B cell (primary cell): ENCODE measurements around the gene ARSI. TPM values are rescaled to one million over a fixed set of nuclear protein-coding genes. Genes with fewer than 3 reads are reported as not detected.

Source experiments
- ATAC-seq: fragments of 200-7000 bp; cut with Tn5 transposase; one replicate; pipeline ENCODE4 v1.10.0; 2021; ENCODE audit warnings: low read depth, mild to moderate bottlenecking, moderate number of reproducible peaks, moderate library complexity
- CTCF ChIA-PET: fragments of 350-600 bp; sonication (Branson Sonifier 250); formaldehyde crosslinking; loops from one replicate; lab custom pipeline; 2021; ENCODE audit warnings: antibody characterized with exemption, inconsistent platforms; lab: Charles Lee
- POLR2A ChIA-PET: fragments of 350-600 bp; sonication (Branson Sonifier 250); formaldehyde crosslinking; loops from one replicate; lab custom pipeline; 2021; ENCODE audit warnings: antibody characterized with exemption; lab: Charles Lee
- DNase-seq: peaks from one replicate; pipeline ENCODE4 v3.0.0; 2013
- H2AFZ ChIP-seq: 2 replicates; pipeline ENCODE4 v1.6.1; 2012; ENCODE audit warnings: mild to moderate bottlenecking, low read depth, low read length; ENCODE audit not compliant: insufficient read depth, poor library complexity, severe bottlenecking
- H3K27ac ChIP-seq, 2 donors: 1 replicate in 1 of 2; 2 replicates in 1 of 2; pipeline ENCODE4 v1.5.1; 2012 to 2013; ENCODE audit warnings: low read length in 2 of 2, mild to moderate bottlenecking in 2 of 2, moderate library complexity in 1 of 2
- H3K27me3 ChIP-seq, 4 experiments: fragments of 200-600 bp in 1 of 4; sonication (generic) in 1 of 4; replicated peaks in 1 of 4; 1 replicate in 2 of 4; 2 replicates in 2 of 4; pipeline versions ENCODE4 v1.6.1 to v1.7.0; 2013 to 2016; ENCODE audit warnings: low read length in 3 of 4, mild to moderate bottlenecking in 2 of 4, mixed read lengths in 1 of 4, moderate library complexity in 1 of 4; ENCODE audit not compliant: insufficient read depth in 4 of 4, control insufficient read depth in 3 of 4; ENCODE audit errors: control extremely low read depth in 1 of 4
- H3K36me3 ChIP-seq, 2 experiments: replicated peaks in 1 of 2; 1 replicate in 1 of 2; 2 replicates in 1 of 2; pipeline versions ENCODE4 v1.6.1 to v1.7.1; 2013; ENCODE audit warnings: low read length in 1 of 2; ENCODE audit not compliant: insufficient read depth in 2 of 2, control insufficient read depth in 1 of 2; ENCODE audit errors: control extremely low read depth in 1 of 2, extremely low read depth in 1 of 2
- H3K4me1 ChIP-seq, 2 donors: fragments of 200-600 bp in 1 of 2; sonication (generic) in 1 of 2; 1 replicate in 1 of 2; 2 replicates in 1 of 2; pipeline versions ENCODE4 v1.5.1 to v1.6.1; 2013 to 2017; ENCODE audit warnings: low read length in 2 of 2; ENCODE audit not compliant: control insufficient read depth in 2 of 2, insufficient read depth in 2 of 2
- H3K4me2 ChIP-seq: replicated peaks from 2 replicates; pipeline ENCODE3; 2012; ENCODE audit warnings: mild to moderate bottlenecking, low read depth, low read length; ENCODE audit not compliant: poor library complexity, severe bottlenecking
- H3K4me3 ChIP-seq, 5 experiments: fragments of 200-600 bp in 1 of 5; sonication (generic) in 1 of 5; 1 replicate in 3 of 5; 2 replicates in 2 of 5; pipeline versions ENCODE4 v1.5.1 to v1.7.0; 2011 to 2016; ENCODE audit warnings: low read length in 4 of 5, mild to moderate bottlenecking in 4 of 5, low read depth in 2 of 5, control low read depth in 1 of 5, moderate library complexity in 1 of 5; ENCODE audit not compliant: insufficient read depth in 1 of 5; ENCODE audit errors: control extremely low read depth in 1 of 5, extremely low read depth in 1 of 5
- H3K79me2 ChIP-seq: fragments of 200-600 bp; sonication (generic); one replicate; pipeline ENCODE4 v1.6.0; 2016; ENCODE audit warnings: low read length; ENCODE audit not compliant: control insufficient read depth, insufficient read depth
- H3K9ac ChIP-seq: fragments of 200-600 bp; sonication (generic); 2 replicates; pipeline ENCODE4 v1.6.1; 2017; ENCODE audit warnings: mild to moderate bottlenecking, low read length, moderate library complexity
- H3K9me3 ChIP-seq, 3 donors: one replicate each; pipeline versions ENCODE4 v1.6.1 to v1.7.1; 2013; ENCODE audit warnings: low read length in 2 of 3; ENCODE audit not compliant: control insufficient read depth in 2 of 3, insufficient read depth in 1 of 3; ENCODE audit errors: control extremely low read depth in 1 of 3
- H4K20me1 ChIP-seq: 2 replicates; pipeline ENCODE4 v1.6.0; 2012; ENCODE audit warnings: mild to moderate bottlenecking, low read length; ENCODE audit not compliant: insufficient read depth, control insufficient read depth, poor library complexity, severe bottlenecking
- H3K27ac Mint-ChIP-seq: one replicate; pipeline ENCODE4 v1.8.0; 2021; ENCODE audit warnings: mixed read lengths
- H3K27me3 Mint-ChIP-seq: one replicate; pipeline ENCODE4 v1.8.0; 2021; ENCODE audit warnings: mixed read lengths
- H3K4me1 Mint-ChIP-seq: one replicate; pipeline ENCODE4 v1.8.0; 2021; ENCODE audit warnings: mixed read lengths
- H3K4me3 Mint-ChIP-seq: one replicate; pipeline ENCODE4 v1.8.0; 2021; ENCODE audit warnings: mixed read lengths
- H3K9me3 Mint-ChIP-seq: one replicate; pipeline ENCODE4 v1.8.0; 2022; ENCODE audit warnings: mixed read lengths; ENCODE audit not compliant: insufficient read depth
- EZH2 ChIP-seq: IDR thresholded peaks from 2 replicates; pipeline ENCODE4 v1.6.1; 2012; ENCODE audit warnings: borderline replicate concordance, low read depth, mild to moderate bottlenecking, moderate library complexity, low read length; ENCODE audit not compliant: insufficient read depth, poor library complexity, severe bottlenecking
- WGBS: methylation state at CpG from one replicate; pipeline ENCODE4 v1.1.5; 2013; ENCODE audit warnings: missing lambda C conversion rate; ENCODE audit not compliant: insufficient coverage; 5-methylcytosine and 5-hydroxymethylcytosine counted together
- intact Hi-C: fragments of 100-400 bp; cut with micrococcal nuclease; formaldehyde crosslinking; loops from one replicate; pipeline ENCODE4 v1.10.0; 2022
- polyA plus RNA-seq: library from polyadenylated mRNA; depleted of rRNA; stranded (reverse); fragments of >200 nt; gene quantifications from 2 replicates; pipeline ENCODE4 v1.2.3, GENCODE V29; 2012
- total RNA-seq, 2 donors: library from RNA; stranded (reverse); fragments of 120-200 nt in 1 of 2; gene quantifications; 1 replicate in 1 of 2; 2 replicates in 1 of 2; pipeline versions ENCODE4 v1.2.3 to v1.2.4, GENCODE V29; 2013 to 2022
- TF ChIP-seq, protein P1 (sequence below): fragments of 200-600 bp; IDR thresholded peaks from one replicate; pipeline ENCODE4 v1.8.0; 2022; ENCODE audit warnings: antibody characterized with exemption, mild to moderate bottlenecking

Gene ARSI
- total and polyA plus RNA-seq, 2 donors (not counting 1 experiment from before 2014, with no cell fraction given) = not detected

DNA sequence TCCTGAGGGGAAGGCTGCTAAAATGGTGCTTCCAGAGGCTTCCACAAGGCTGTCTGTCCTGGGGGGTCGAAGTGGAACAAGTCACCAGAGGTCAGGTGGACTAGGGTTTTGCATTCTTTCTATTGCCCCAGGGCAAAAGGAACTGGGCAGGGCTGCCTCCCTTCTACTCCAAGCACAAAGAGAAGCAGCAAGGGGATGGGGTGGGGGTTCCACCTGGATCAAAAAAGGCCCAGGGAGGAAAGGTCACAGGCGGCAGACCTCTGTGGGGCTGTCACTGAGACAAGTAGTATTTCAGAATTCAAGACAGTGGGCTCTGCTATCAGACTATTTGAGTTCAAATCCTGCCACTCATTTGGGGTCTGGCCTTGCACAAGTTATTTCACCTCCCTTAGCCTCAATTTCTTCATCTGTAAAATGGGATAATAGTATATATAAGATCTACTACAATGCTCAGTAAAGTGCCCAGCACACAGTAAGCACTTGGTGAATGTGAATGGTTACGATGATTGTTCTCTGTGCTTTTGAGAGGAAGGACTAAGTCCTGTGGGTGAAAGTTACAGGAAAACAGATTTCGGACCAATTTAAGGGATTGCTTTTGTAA, 1.9 kb upstream of the ARSI start:
- no peak overlapping the region for H2AFZ ChIP-seq
- Mint-ChIP-seq H3K4me1 (peaks cover 2% of the 10 kb centered on the region), H3K4me3 (no peak overlapping the region), H3K9me3 (no peaks in the 10 kb centered on the region), H3K27ac (no peak overlapping the region), H3K27me3 (peaks cover 42% of the 10 kb centered on the region)
- no peak for DNase-seq
- no peak overlapping the region for H3K4me2 ChIP-seq
- H3K9ac ChIP-seq = no peak overlapping the region
- peaks cover 0 to 14% of the 10 kb centered on the region in 2 donors for H3K4me1 ChIP-seq
- no peak for ATAC-seq
- no peaks in the 10 kb centered on the region for H4K20me1 ChIP-seq
- peaks cover 0 to 25% (median 18%) of the 10 kb centered on the region in 4 experiments for H3K27me3 ChIP-seq
- H3K9me3 ChIP-seq = peaks cover 0 to 6% (median 2%) of the 10 kb centered on the region in 3 donors
- POLR2A ChIA-PET = no interaction called here
- CTCF ChIA-PET = no interaction called here
- TF ChIP-seq, protein P1, sequence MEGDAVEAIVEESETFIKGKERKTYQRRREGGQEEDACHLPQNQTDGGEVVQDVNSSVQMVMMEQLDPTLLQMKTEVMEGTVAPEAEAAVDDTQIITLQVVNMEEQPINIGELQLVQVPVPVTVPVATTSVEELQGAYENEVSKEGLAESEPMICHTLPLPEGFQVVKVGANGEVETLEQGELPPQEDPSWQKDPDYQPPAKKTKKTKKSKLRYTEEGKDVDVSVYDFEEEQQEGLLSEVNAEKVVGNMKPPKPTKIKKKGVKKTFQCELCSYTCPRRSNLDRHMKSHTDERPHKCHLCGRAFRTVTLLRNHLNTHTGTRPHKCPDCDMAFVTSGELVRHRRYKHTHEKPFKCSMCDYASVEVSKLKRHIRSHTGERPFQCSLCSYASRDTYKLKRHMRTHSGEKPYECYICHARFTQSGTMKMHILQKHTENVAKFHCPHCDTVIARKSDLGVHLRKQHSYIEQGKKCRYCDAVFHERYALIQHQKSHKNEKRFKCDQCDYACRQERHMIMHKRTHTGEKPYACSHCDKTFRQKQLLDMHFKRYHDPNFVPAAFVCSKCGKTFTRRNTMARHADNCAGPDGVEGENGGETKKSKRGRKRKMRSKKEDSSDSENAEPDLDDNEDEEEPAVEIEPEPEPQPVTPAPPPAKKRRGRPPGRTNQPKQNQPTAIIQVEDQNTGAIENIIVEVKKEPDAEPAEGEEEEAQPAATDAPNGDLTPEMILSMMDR = no peak
- TF ChIP-seq EZH2 = no peak
- H3K36me3 ChIP-seq = no peaks in the 10 kb centered on the region
- 91% methylated on average over 4 of the region's 4 CpGs for WGBS
- no peaks in the 10 kb centered on the region for H3K79me2 ChIP-seq
- H3K27ac ChIP-seq = no peak overlapping the region
- H3K4me3 ChIP-seq = no peak overlapping the region
- intact Hi-C loops = no loop called here

GRCh38 chr5:150303660-150304386, 1.1 kb upstream of the ARSI start:
- TF ChIP-seq EZH2 = no peak
- TF ChIP-seq, protein P1 = no peak
- no peaks in the 10 kb centered on the region for H3K9me3 Mint-ChIP-seq
- H3K4me3 Mint-ChIP-seq = no peak overlapping the region
- Histone ChIP-seq H2AFZ (no peak overlapping the region), H3K27ac (no peak overlapping the region), H3K4me1 (peaks cover 0 to 14% of the 10 kb centered on the region in 2 donors), H3K4me3 (no peak overlapping the region), H3K9ac (no peak overlapping the region), H3K79me2 (no peaks in the 10 kb centered on the region), H3K9me3 (peaks cover 0 to 6% (median 2%) of the 10 kb centered on the region in 3 donors), H3K36me3 (no peaks in the 10 kb centered on the region), H4K20me1 (no peaks in the 10 kb centered on the region), H3K27me3 (peaks cover 0 to 22% (median 18%) of the 10 kb centered on the region in 4 experiments), H3K4me2 (no peak overlapping the region)
- peaks cover 2% of the 10 kb centered on the region for H3K4me1 Mint-ChIP-seq
- WGBS = 84% methylated on average over 5 of the region's 7 CpGs
- no peak overlapping the region for H3K27ac Mint-ChIP-seq
- ATAC-seq = no peak
- H3K27me3 Mint-ChIP-seq = peaks cover 45% of the 10 kb centered on the region
- no peak for DNase-seq
- ChIA-PET CTCF (no interaction called here), POLR2A (no interaction called here)
- intact Hi-C loops = no loop called here
